PC-9 (cell line): ENCODE data around the gene ZMAT3. TPM values are rescaled to one million over a fixed set of nuclear protein-coding genes. Genes with fewer than 3 reads are reported as not detected.

Experiments
- BruUV-seq: library from RNA; stranded (reverse); fragments of 400-500 nt; replicated peaks from 2 replicates; lab custom pipeline; 2021; lab: Mats Ljungman, UMichigan
- CTCF ChIA-PET: fragments of 300-600 bp; sonication (Branson Sonifier 250); formaldehyde crosslinking; loops from one replicate; lab custom pipeline; 2022; ENCODE audit warnings: antibody characterized with exemption; lab: Charles Lee
- POLR2A ChIA-PET: fragments of 300-600 bp; sonication (Branson Sonifier 250); formaldehyde crosslinking; loops from one replicate; lab custom pipeline; 2022; ENCODE audit warnings: antibody characterized with exemption; ENCODE audit not compliant: unreplicated experiment; lab: Charles Lee
- DNase-seq, 2 experiments: peaks; one replicate each; pipeline versions ENCODE4 v3.0.0 to v3.0.0-alpha.2; 2015 to 2022; ENCODE audit warnings: mixed read lengths in 1 of 2
- H2AFZ ChIP-seq: fragments of 200-600 bp; sonication (generic); 2 replicates; pipeline ENCODE4 v1.8.1; 2017; ENCODE audit warnings: antibody characterized with exemption
- H3F3A ChIP-seq: fragments of 200-600 bp; sonication (generic); 2 replicates; pipeline ENCODE4 v1.8.1; 2017; ENCODE audit warnings: antibody characterized with exemption, mild to moderate bottlenecking, low read depth; ENCODE audit not compliant: insufficient read depth
- H3K27ac ChIP-seq: fragments of 200-600 bp; sonication (generic); 2 replicates; pipeline ENCODE4 v1.6.1; 2016; ENCODE audit warnings: mixed run types
- H3K27me3 ChIP-seq: fragments of 200-600 bp; sonication (generic); 2 replicates; pipeline ENCODE4 v1.6.1; 2016; ENCODE audit warnings: low read depth, mixed run types; ENCODE audit not compliant: insufficient read depth
- H3K36me3 ChIP-seq: fragments of 200-600 bp; sonication (generic); 2 replicates; pipeline ENCODE4 v1.6.1; 2016; ENCODE audit warnings: low read depth, mixed run types
- H3K4me1 ChIP-seq: fragments of 200-600 bp; sonication (generic); replicated peaks from 2 replicates; pipeline ENCODE4 v1.6.1; 2016; ENCODE audit warnings: mixed run types; ENCODE audit not compliant: insufficient read depth
- H3K4me2 ChIP-seq: fragments of 200-600 bp; sonication (generic); 2 replicates; pipeline ENCODE4 v1.6.1; 2017; ENCODE audit warnings: mixed run types
- H3K4me3 ChIP-seq: fragments of 200-600 bp; sonication (generic); 2 replicates; pipeline ENCODE4 v1.6.1; 2016; ENCODE audit warnings: mixed run types
- H3K79me2 ChIP-seq: fragments of 200-600 bp; sonication (generic); 2 replicates; pipeline ENCODE4 v1.6.1; 2017; ENCODE audit warnings: low read depth, mixed run types
- H3K9me2 ChIP-seq: fragments of 200-600 bp; sonication (generic); 2 replicates; pipeline ENCODE4 v1.8.1; 2017; ENCODE audit warnings: mild to moderate bottlenecking; ENCODE audit not compliant: insufficient read depth
- H3K9me3 ChIP-seq: fragments of 200-600 bp; sonication (generic); 2 replicates; pipeline ENCODE4 v1.8.1; 2016; ENCODE audit warnings: low read depth; ENCODE audit not compliant: insufficient read depth
- H4K20me1 ChIP-seq: fragments of 200-600 bp; sonication (generic); 2 replicates; pipeline ENCODE4 v1.8.1; 2017; ENCODE audit not compliant: insufficient read depth
- CTCF ChIP-seq: fragments of 200-600 bp; sonication (generic); conservative IDR thresholded peaks from 2 replicates; pipeline ENCODE4 v1.6.1; 2017; ENCODE audit warnings: mixed run types, antibody characterized with exemption, mild to moderate bottlenecking, moderate library complexity
- EZH2 ChIP-seq: fragments of 200-600 bp; sonication (generic); IDR thresholded peaks from 2 replicates; pipeline ENCODE4 v1.8.0; 2017; ENCODE audit warnings: antibody characterized with exemption, low read depth
- intact Hi-C: fragments of 100-400 bp; cut with micrococcal nuclease; formaldehyde crosslinking; loops from one replicate; pipeline ENCODE4 v1.10.0; 2022; ENCODE audit not compliant: unreplicated experiment
- total RNA-seq: library from RNA; stranded (reverse); gene quantifications from 2 replicates; pipeline ENCODE4 v1.2.3, GENCODE V29; 2021

ZMAT3 gene
- total RNA-seq, 1 experiment from 2014 or later, result 5.9 TPM

- no peak for DNase-seq
- H3K4me2 ChIP-seq, result no peak overlapping the region
- no peaks in the 10 kb centered on the region for H3K9me2 ChIP-seq
- ChIA-PET CTCF (no interaction called here), POLR2A (no interaction called here)
- no peaks in the 10 kb centered on the region for H4K20me1 ChIP-seq
- no peaks in the 10 kb centered on the region for H3K79me2 ChIP-seq
- H3K36me3 ChIP-seq, result no peaks in the 10 kb centered on the region
- no peaks in the 10 kb centered on the region for H3K27me3 ChIP-seq
- H3K4me3 ChIP-seq, result no peak overlapping the region
- no TSS peak for BruUV-seq
- H3K27ac ChIP-seq, result no peak overlapping the region
- H3F3A ChIP-seq, result no peaks in the 10 kb centered on the region
- intact Hi-C loops, result no loop called here
- no peaks in the 10 kb centered on the region for H3K4me1 ChIP-seq
- TF ChIP-seq EZH2 (no peak), CTCF (no peak)
- H2AFZ ChIP-seq, result 0 out of 2 replicates have a peak overlapping the region, but pooled peaks have one; percentile 35
- H3K9me3 ChIP-seq, result no peaks in the 10 kb centered on the region
These were observed 12.4 kb upstream of the ZMAT3 start for GRCh38 chr3:179083977-179084376.

- Histone ChIP-seq H3K4me2 (no peak overlapping the region), H3K36me3 (no peaks in the 10 kb centered on the region), H3K27ac (no peak overlapping the region), H3K79me2 (no peaks in the 10 kb centered on the region), H3K4me1 (no peaks in the 10 kb centered on the region), H3K4me3 (no peak overlapping the region), H2AFZ (no peak overlapping the region), H3K9me3 (no peaks in the 10 kb centered on the region), H4K20me1 (no peaks in the 10 kb centered on the region), H3K27me3 (no peaks in the 10 kb centered on the region), H3F3A (no peaks in the 10 kb centered on the region), H3K9me2 (no peaks in the 10 kb centered on the region)
- TF ChIP-seq CTCF (no peak), EZH2 (no peak)
- DNase-seq, result peak in 1 of 2 experiments; percentile 50
- intact Hi-C loops, result no loop called here
- POLR2A ChIA-PET, result interaction anchor here (0.5 kb wide), 1 partner anchor 190 kb away, joined by 4 read pairs; no protein-coding TSS in a partner anchor
- CTCF ChIA-PET, result no interaction called here
- BruUV-seq, result no TSS peak
These were observed 10.8 kb upstream of the ZMAT3 start for GRCh38 chr3:179082416-179082815.

- BruUV-seq, result no TSS peak
- H2AFZ ChIP-seq, result no peak overlapping the region
- DNase-seq, result no peak
- CTCF ChIA-PET, result no interaction called here
- H3K4me3 ChIP-seq, result no peak overlapping the region
- no peak overlapping the region for H3K4me2 ChIP-seq
- no peaks in the 10 kb centered on the region for H3K79me2 ChIP-seq
- H3K27me3 ChIP-seq, result no peaks in the 10 kb centered on the region
- no peaks in the 10 kb centered on the region for H3K4me1 ChIP-seq
- intact Hi-C loops, result no loop called here
- H3K9me2 ChIP-seq, result no peaks in the 10 kb centered on the region
- no peaks in the 10 kb centered on the region for H3K36me3 ChIP-seq
- H4K20me1 ChIP-seq, result no peaks in the 10 kb centered on the region
- TF ChIP-seq EZH2, result no peak
- no peak for TF ChIP-seq CTCF
- H3F3A ChIP-seq, result no peaks in the 10 kb centered on the region
- H3K9me3 ChIP-seq, result no peaks in the 10 kb centered on the region
- POLR2A ChIA-PET, result no interaction called here
- no peak overlapping the region for H3K27ac ChIP-seq
These were observed 10.3 kb upstream of the ZMAT3 start for GRCh38 chr3:179081885-179082284.
